GM21526 (cell line): Measurements from ENCODE around the gene UGT2B17.
"Not testable (repeated sequence)": the region's sequence is repeated elsewhere in the genome, so short reads cannot be mapped to it uniquely, and the experiment has no call there.

Experiments used
- ATAC-seq: cut with Tn5 transposase; IDR thresholded peaks from one replicate; pipeline ENCODE4 v1.9.1; 2021; ENCODE audit warnings: moderate library complexity; ENCODE audit not compliant: unreplicated experiment, low FRiP score

Gene UGT2B17

GRCh38 chr4:68576272-68577125 is at the start of gene UGT2B17:
UGT2B17 (minus strand) TSS chr4:68576322; CDS start chr4:68568484, 7,838 bp downstream.
- no peak for ATAC-seq

- not testable (repeated sequence) for ATAC-seq
These were observed 46.6 kb upstream of the UGT2B17 start for GRCh38 chr4:68622731-68623130.

GRCh38 chr4:68617003-68617698 is 41.0 kb upstream of the UGT2B17 start:
- no peak for ATAC-seq

GRCh38 chr4:68615699-68616422 is 39.7 kb upstream of the UGT2B17 start:
- no peak for ATAC-seq

- ATAC-seq, result no peak
These were observed 37.6 kb upstream of the UGT2B17 start for GRCh38 chr4:68613752-68614151.

- ATAC-seq, result no peak
These were observed 30.1 kb upstream of the UGT2B17 start for GRCh38 chr4:68606240-68606639.

- no peak for ATAC-seq
These were observed 23.0 kb upstream of the UGT2B17 start for GRCh38 chr4:68599150-68599549.

GRCh38 chr4:68597482-68597881 is 21.4 kb upstream of the UGT2B17 start:
- ATAC-seq, result no peak

GRCh38 chr4:68594678-68595077 is 18.6 kb upstream of the UGT2B17 start:
- no peak for ATAC-seq

GRCh38 chr4:68593112-68593511 is 17.0 kb upstream of the UGT2B17 start:
- no peak for ATAC-seq

- ATAC-seq, result no peak
These were observed 16.6 kb upstream of the UGT2B17 start for GRCh38 chr4:68592673-68593072.

GRCh38 chr4:68591204-68591603 is 15.1 kb upstream of the UGT2B17 start:
- ATAC-seq, result no peak

- ATAC-seq, result no peak
These were observed 13.7 kb upstream of the UGT2B17 start for GRCh38 chr4:68589790-68590189.

- no peak for ATAC-seq
These were observed 6.2 kb upstream of the UGT2B17 start for GRCh38 chr4:68582339-68582717.

- no peak for ATAC-seq
These were observed 5.5 kb upstream of the UGT2B17 start for GRCh38 chr4:68581383-68582338.

GRCh38 chr4:68577590-68577989 is 1.5 kb upstream of the UGT2B17 start:
- ATAC-seq, result no peak

- not testable (repeated sequence) for ATAC-seq
These were observed 486 bp downstream of the UGT2B17 start for GRCh38 chr4:68575636-68576035.

GRCh38 chr4:68575081-68575480 is 1.0 kb downstream of the UGT2B17 start:
- no peak for ATAC-seq

GRCh38 chr4:68572653-68573170 is 3.4 kb downstream of the UGT2B17 start:
- no peak for ATAC-seq

- ATAC-seq, result no peak
These were observed 6.0 kb downstream of the UGT2B17 start for GRCh38 chr4:68570122-68570507.
